Osteoblast (primary cell): ENCODE measurements around the gene P4HA1. TPM values are rescaled to one million over a fixed set of nuclear protein-coding genes. Genes with fewer than 3 reads are reported as not detected.
A peak's percentile ranks its signal among the peaks of the same experiment; 100 is the strongest.

Experiments used
- DNase-seq: peaks from one replicate; pipeline ENCODE4 v3.0.0; 2011; ENCODE audit warnings: low spot score, mixed read lengths; ENCODE audit not compliant: insufficient read length; ENCODE audit errors: missing footprints
- H2AFZ ChIP-seq: 2 replicates; pipeline ENCODE4 v1.6.0; 2011; ENCODE audit warnings: mild to moderate bottlenecking, low read length
- H3K27ac ChIP-seq: 2 replicates; pipeline ENCODE4 v1.5.1; 2011; ENCODE audit warnings: mild to moderate bottlenecking, low read depth, low read length, moderate library complexity
- H3K27me3 ChIP-seq: 2 replicates; pipeline ENCODE4 v1.6.0; 2012; ENCODE audit warnings: mild to moderate bottlenecking, control low read depth, inconsistent platforms, low read length, moderate library complexity; ENCODE audit not compliant: insufficient read depth
- H3K36me3 ChIP-seq: 2 replicates; pipeline ENCODE4 v1.5.1; 2011; ENCODE audit warnings: mild to moderate bottlenecking, low read length, control low read depth, moderate library complexity; ENCODE audit not compliant: insufficient read depth
- H3K4me1 ChIP-seq: 2 replicates; pipeline ENCODE4 v1.5.1; 2011; ENCODE audit warnings: mild to moderate bottlenecking, low read length, control low read depth, moderate library complexity; ENCODE audit not compliant: insufficient read depth
- H3K4me2 ChIP-seq: 2 replicates; pipeline ENCODE4 v1.6.0; 2011; ENCODE audit warnings: mild to moderate bottlenecking, low read length; ENCODE audit not compliant: insufficient read depth
- H3K4me3 ChIP-seq: fragments of 200-600 bp; sonication (generic); 3 replicates; pipeline ENCODE4 v1.5.1; 2012; ENCODE audit warnings: mild to moderate bottlenecking, low read length, inconsistent platforms; ENCODE audit not compliant: insufficient read depth
- H3K79me2 ChIP-seq: 2 replicates; pipeline ENCODE4 v1.6.0; 2012; ENCODE audit warnings: mild to moderate bottlenecking, low read length, control low read depth, inconsistent platforms; ENCODE audit not compliant: insufficient read depth
- H3K9me3 ChIP-seq: 2 replicates; pipeline ENCODE4 v1.5.1; 2011; ENCODE audit warnings: low read depth, low read length, control low read depth
- H4K20me1 ChIP-seq: 2 replicates; pipeline ENCODE4 v1.6.0; 2012; ENCODE audit warnings: mild to moderate bottlenecking, low read length, control low read depth; ENCODE audit not compliant: insufficient read depth
- total RNA-seq: library from RNA; depleted of rRNA; stranded (reverse); fragments of >200 nt; gene quantifications from 2 replicates; pipeline ENCODE4 v1.2.3, GENCODE V29; 2012
- TF ChIP-seq, protein P1 (sequence below): IDR thresholded peaks from 2 replicates; pipeline ENCODE4 v1.5.1; 2011; ENCODE audit warnings: mild to moderate bottlenecking, low read depth, low read length, moderate library complexity; ENCODE audit errors: extremely low read depth

Gene P4HA1
- total RNA-seq: 143 and 220 TPM in 2 replicates

GRCh38 chr10:73096449-73097304 lies at the start of gene P4HA1:
Gene P4HA1, minus strand, starts transcription at chr10:73096866. Its CDS starts 21,983 bp downstream, at chr10:73074883.
- peak within 1 kb of the TSS; percentile 86 for H3K4me3 ChIP-seq
- H4K20me1 ChIP-seq: peaks cover 3% of the 10 kb centered on the region
- H3K9me3 ChIP-seq: no peaks in the 10 kb centered on the region
- H3K79me2 ChIP-seq: peaks cover 35% of the 10 kb centered on the region
- peak; percentile 98 for DNase-seq
- H3K36me3 ChIP-seq: no peaks in the 10 kb centered on the region
- peak within 1 kb of the TSS; percentile 83 for H3K4me2 ChIP-seq
- TF ChIP-seq, protein P1, sequence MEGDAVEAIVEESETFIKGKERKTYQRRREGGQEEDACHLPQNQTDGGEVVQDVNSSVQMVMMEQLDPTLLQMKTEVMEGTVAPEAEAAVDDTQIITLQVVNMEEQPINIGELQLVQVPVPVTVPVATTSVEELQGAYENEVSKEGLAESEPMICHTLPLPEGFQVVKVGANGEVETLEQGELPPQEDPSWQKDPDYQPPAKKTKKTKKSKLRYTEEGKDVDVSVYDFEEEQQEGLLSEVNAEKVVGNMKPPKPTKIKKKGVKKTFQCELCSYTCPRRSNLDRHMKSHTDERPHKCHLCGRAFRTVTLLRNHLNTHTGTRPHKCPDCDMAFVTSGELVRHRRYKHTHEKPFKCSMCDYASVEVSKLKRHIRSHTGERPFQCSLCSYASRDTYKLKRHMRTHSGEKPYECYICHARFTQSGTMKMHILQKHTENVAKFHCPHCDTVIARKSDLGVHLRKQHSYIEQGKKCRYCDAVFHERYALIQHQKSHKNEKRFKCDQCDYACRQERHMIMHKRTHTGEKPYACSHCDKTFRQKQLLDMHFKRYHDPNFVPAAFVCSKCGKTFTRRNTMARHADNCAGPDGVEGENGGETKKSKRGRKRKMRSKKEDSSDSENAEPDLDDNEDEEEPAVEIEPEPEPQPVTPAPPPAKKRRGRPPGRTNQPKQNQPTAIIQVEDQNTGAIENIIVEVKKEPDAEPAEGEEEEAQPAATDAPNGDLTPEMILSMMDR: peak; percentile 54
- H3K4me1 ChIP-seq: peaks cover 16% of the 10 kb centered on the region
- H3K27me3 ChIP-seq: no peaks in the 10 kb centered on the region
- H3K27ac ChIP-seq: peak within 1 kb of the TSS; percentile 88
- H2AFZ ChIP-seq: peak within 1 kb of the TSS; percentile 85

DNA sequence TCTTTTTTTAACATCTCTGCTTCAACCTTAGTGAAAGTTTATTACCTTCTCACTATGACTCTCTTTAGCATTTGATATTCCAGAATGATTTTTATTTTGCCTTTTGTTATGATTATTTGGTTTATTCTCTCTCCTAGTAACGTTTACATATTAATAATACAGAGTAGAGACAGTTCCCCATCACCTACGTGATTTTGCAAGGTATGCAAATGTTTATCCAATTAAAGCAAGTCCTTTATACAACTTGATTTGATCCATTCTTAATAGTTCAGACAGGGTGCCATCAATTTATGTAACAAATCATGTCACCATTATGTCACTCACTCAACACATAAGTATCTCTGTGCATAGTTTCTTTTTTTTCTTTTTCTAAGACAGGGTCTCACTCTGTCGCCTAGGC lies 44.9 kb upstream of the P4HA1 start:
- TF ChIP-seq, protein P1: no peak
- peaks cover 74% of the 10 kb centered on the region for H3K36me3 ChIP-seq
- H3K4me3 ChIP-seq: no peak overlapping the region
- H3K27ac ChIP-seq: no peak overlapping the region
- DNase-seq: no peak
- no peaks in the 10 kb centered on the region for H3K4me1 ChIP-seq
- H3K9me3 ChIP-seq: no peaks in the 10 kb centered on the region
- no peak overlapping the region for H2AFZ ChIP-seq
- H3K4me2 ChIP-seq: no peak overlapping the region
- H3K79me2 ChIP-seq: no peaks in the 10 kb centered on the region
- no peaks in the 10 kb centered on the region for H4K20me1 ChIP-seq
- H3K27me3 ChIP-seq: no peaks in the 10 kb centered on the region

DNA sequence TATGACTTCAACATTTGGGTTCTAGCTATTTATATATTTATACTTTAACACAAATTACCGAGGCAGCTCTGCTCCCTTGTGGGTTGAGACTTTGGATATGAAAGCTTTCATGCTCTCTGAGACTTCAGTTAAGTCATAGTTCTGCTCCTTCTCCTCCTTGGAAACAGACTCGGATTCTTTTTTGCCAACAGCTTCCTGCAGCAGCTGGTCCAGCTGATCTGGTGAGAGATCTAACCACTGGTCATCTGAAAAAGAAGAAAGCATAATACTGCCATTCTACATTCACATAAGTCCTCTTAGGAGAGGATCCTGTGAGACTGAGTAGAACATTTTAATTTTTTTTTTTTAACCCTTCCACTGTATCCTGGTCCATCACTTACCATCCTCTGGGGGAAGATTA lies 42.6 kb upstream of the P4HA1 start:
- no peaks in the 10 kb centered on the region for H4K20me1 ChIP-seq
- no peaks in the 10 kb centered on the region for H3K9me3 ChIP-seq
- H3K27me3 ChIP-seq: no peaks in the 10 kb centered on the region
- no peak overlapping the region for H3K4me3 ChIP-seq
- H3K79me2 ChIP-seq: no peaks in the 10 kb centered on the region
- no peak overlapping the region for H2AFZ ChIP-seq
- no peak overlapping the region for H3K4me2 ChIP-seq
- H3K4me1 ChIP-seq: no peaks in the 10 kb centered on the region
- no peak overlapping the region for H3K27ac ChIP-seq
- no peak for DNase-seq
- H3K36me3 ChIP-seq: peaks cover 73% of the 10 kb centered on the region
- TF ChIP-seq, protein P1: no peak

- TF ChIP-seq, protein P1: no peak
- DNase-seq: no peak
- Histone ChIP-seq H4K20me1 (no peaks in the 10 kb centered on the region), H3K27ac (no peak overlapping the region), H2AFZ (no peak overlapping the region), H3K4me1 (no peaks in the 10 kb centered on the region), H3K4me2 (no peak overlapping the region), H3K27me3 (no peaks in the 10 kb centered on the region), H3K79me2 (no peaks in the 10 kb centered on the region), H3K9me3 (no peaks in the 10 kb centered on the region), H3K36me3 (peaks cover 76% of the 10 kb centered on the region), H3K4me3 (no peak overlapping the region)
Observed at GRCh38 chr10:73136627-73137026, 40.0 kb upstream of the P4HA1 start.
